SK-N-SH (cell line): ENCODE results near the gene ABLIM1. TPM values are rescaled to one million over a fixed set of nuclear protein-coding genes. Genes with fewer than 3 reads are reported as not detected.
A peak's percentile ranks its signal among the peaks of the same experiment; 100 is the strongest.

Source experiments
- CTCF ChIA-PET: fragments of 300-600, 350-600 bp; formaldehyde crosslinking; extraction: SDS; loops from one replicate; lab custom pipeline; 2021; lab: Yijun Ruan, JAX
- POLR2A ChIA-PET: fragments of 350-600 bp; sonication (Branson Sonifier 250); formaldehyde crosslinking; extraction: SDS; loops from one replicate; lab custom pipeline; 2020; ENCODE audit warnings: antibody characterized with exemption, inconsistent platforms; lab: Yijun Ruan, JAX
- DNase-seq: peaks from one replicate; pipeline ENCODE4 v3.0.0; 2012
- H2AFZ ChIP-seq: fragments of 200-600 bp; sonication (generic); 2 replicates; pipeline ENCODE4 v1.8.1; 2016; ENCODE audit warnings: antibody characterized with exemption, mild to moderate bottlenecking, low read depth
- H3F3A ChIP-seq: fragments of 200-600 bp; sonication (generic); replicated peaks from 2 replicates; pipeline ENCODE3; 2016; ENCODE audit warnings: antibody characterized with exemption, mild to moderate bottlenecking; ENCODE audit not compliant: insufficient read depth
- H3K27ac ChIP-seq, 2 experiments: fragments of 200-500 bp in 1 of 2; fragments of 200-600 bp in 1 of 2; sonication (Bioruptor generic) in 1 of 2; sonication (generic), shearing (Covaris generic) in 1 of 2; 2 replicates each; pipeline versions ENCODE4 v1.5.1 to v1.6.1; 2014 to 2016; ENCODE audit warnings: low read depth in 2 of 2, inconsistent platforms in 1 of 2, low read length in 1 of 2, mild to moderate bottlenecking in 1 of 2, mixed read lengths in 1 of 2
- H3K27me3 ChIP-seq: fragments of 200-600 bp; sonication (generic), shearing (Covaris generic); 2 replicates; pipeline ENCODE4 v1.6.1; 2016; ENCODE audit warnings: mixed run types; ENCODE audit not compliant: insufficient read depth
- H3K36me3 ChIP-seq, 2 experiments: fragments of 200-500 bp in 1 of 2; fragments of 200-600 bp in 1 of 2; sonication (Bioruptor generic) in 1 of 2; sonication (generic) in 1 of 2; replicated peaks in 1 of 2; 2 replicates each; pipeline versions ENCODE3 to v1.5.1; 2014 to 2016; ENCODE audit warnings: low read length in 1 of 2, mild to moderate bottlenecking in 1 of 2; ENCODE audit not compliant: insufficient read depth in 2 of 2, control insufficient read depth in 1 of 2
- H3K4me1 ChIP-seq, 2 experiments: fragments of 200-500 bp in 1 of 2; fragments of 200-600 bp in 1 of 2; sonication (Bioruptor generic) in 1 of 2; sonication (generic), shearing (Covaris generic) in 1 of 2; 2 replicates each; pipeline versions ENCODE4 v1.5.1 to v1.6.1; 2014 to 2016; ENCODE audit warnings: low read depth in 1 of 2, low read length in 1 of 2, mixed run types in 1 of 2; ENCODE audit not compliant: insufficient read depth in 2 of 2, control insufficient read depth in 1 of 2
- H3K4me2 ChIP-seq: fragments of 200-600 bp; sonication (generic), shearing (Covaris generic); 2 replicates; pipeline ENCODE4 v1.6.1; 2017; ENCODE audit warnings: mixed run types
- H3K4me3 ChIP-seq, 2 experiments: fragments of 200-500 bp in 1 of 2; fragments of 200-600 bp in 1 of 2; sonication (Bioruptor generic) in 1 of 2; sonication (generic), shearing (Covaris generic) in 1 of 2; 2 replicates each; pipeline versions ENCODE4 v1.5.1 to v1.8.1; 2014 to 2016; ENCODE audit warnings: low read depth in 2 of 2, inconsistent platforms in 1 of 2, low read length in 1 of 2, mild to moderate bottlenecking in 1 of 2, mixed read lengths in 1 of 2, moderate library complexity in 1 of 2
- H3K79me2 ChIP-seq: fragments of 200-600 bp; sonication (generic); 2 replicates; pipeline ENCODE4 v1.8.1; 2017; ENCODE audit warnings: mild to moderate bottlenecking; ENCODE audit not compliant: insufficient read depth
- H3K9ac ChIP-seq: fragments of 200-600 bp; sonication (generic); 2 replicates; pipeline ENCODE4 v1.6.1; 2017; ENCODE audit warnings: mixed run types
- H3K9me2 ChIP-seq: fragments of 200-600 bp; sonication (generic); 2 replicates; pipeline ENCODE4 v1.6.1; 2017; ENCODE audit warnings: mixed run types
- H3K9me3 ChIP-seq: fragments of 200-600 bp; sonication (generic); 2 replicates; pipeline ENCODE4 v1.6.1; 2017; ENCODE audit warnings: mixed run types, mild to moderate bottlenecking, moderate library complexity
- H4K20me1 ChIP-seq: fragments of 200-600 bp; sonication (generic); 2 replicates; pipeline ENCODE4 v1.6.1; 2017; ENCODE audit warnings: mild to moderate bottlenecking, mixed run types; ENCODE audit not compliant: insufficient read depth
- CHD2 ChIP-seq: fragments of 150-350 bp; IDR thresholded peaks from 2 replicates; pipeline ENCODE4 v1.6.1; 2018; ENCODE audit warnings: low read length; ENCODE audit not compliant: partially characterized antibody
- EP300 ChIP-seq, 2 experiments: IDR thresholded peaks; 2 replicates each; pipeline versions ENCODE4 v1.4.0 to v1.6.1; 2012; ENCODE audit warnings: borderline replicate concordance in 1 of 2, low read depth in 1 of 2, low read length in 1 of 2
- EZH2phosphoT487 ChIP-seq: fragments of 200-600 bp; sonication (generic); IDR thresholded peaks from 2 replicates; pipeline ENCODE4 v1.6.1; 2017; ENCODE audit warnings: low read depth, mixed run types, mild to moderate bottlenecking, antibody characterized with exemption, moderate library complexity, borderline replicate concordance
- FOSL2 ChIP-seq: IDR thresholded peaks from 2 replicates; pipeline ENCODE4 v1.4.0; 2012; ENCODE audit warnings: low read depth, mild to moderate bottlenecking, moderate library complexity, borderline replicate concordance
- FOXM1 ChIP-seq: IDR thresholded peaks from 2 replicates; pipeline ENCODE4 v1.4.0; 2012; ENCODE audit warnings: low read depth, mild to moderate bottlenecking
- GATA2 ChIP-seq: sonication (generic); formaldehyde crosslinking; IDR thresholded peaks from 2 replicates; pipeline ENCODE4 v1.5.0; 2020; ENCODE audit warnings: mild to moderate bottlenecking, missing genetic modification reagents
- MEF2A ChIP-seq: IDR thresholded peaks from 2 replicates; pipeline ENCODE4 v1.4.0; 2012; ENCODE audit warnings: low read depth, borderline replicate concordance
- MXI1 ChIP-seq: IDR thresholded peaks from 2 replicates; pipeline ENCODE4 v1.6.1; 2012; ENCODE audit warnings: mild to moderate bottlenecking, low read depth, low read length, improper control_type of control experiment
- POLR2AphosphoS5 ChIP-seq: IDR thresholded peaks from 2 replicates; pipeline ENCODE4 v1.6.1; 2012; ENCODE audit warnings: low read depth, low read length
- RAD21 ChIP-seq: IDR thresholded peaks from 2 replicates; pipeline ENCODE4 v1.6.1; 2012; ENCODE audit warnings: mild to moderate bottlenecking, low read length
- RCOR1 ChIP-seq: fragments of 150-350 bp; IDR thresholded peaks from 2 replicates; pipeline ENCODE4 v1.6.1; 2017; ENCODE audit warnings: antibody characterized with exemption, low read length
- RFX5 ChIP-seq: IDR thresholded peaks from 2 replicates; pipeline ENCODE4 v1.6.1; 2012; ENCODE audit warnings: mild to moderate bottlenecking, improper control_type of control experiment, low read length
- RXRA ChIP-seq: IDR thresholded peaks from 2 replicates; pipeline ENCODE4 v1.4.0; 2012; ENCODE audit warnings: low read depth, mild to moderate bottlenecking, borderline replicate concordance
- SIN3A ChIP-seq: IDR thresholded peaks from 2 replicates; pipeline ENCODE4 v1.6.1; 2012; ENCODE audit warnings: low read depth, mild to moderate bottlenecking, low read length, moderate library complexity, borderline replicate concordance
- TCF12 ChIP-seq: IDR thresholded peaks from 2 replicates; pipeline ENCODE4 v1.4.0; 2012
- TEAD4 ChIP-seq: IDR thresholded peaks from 2 replicates; pipeline ENCODE4 v1.4.0; 2012; ENCODE audit warnings: mild to moderate bottlenecking, borderline replicate concordance; ENCODE audit not compliant: insufficient read depth
- YY1 ChIP-seq: IDR thresholded peaks from 2 replicates; pipeline ENCODE4 v1.4.0; 2012; ENCODE audit warnings: low read depth, mild to moderate bottlenecking
- WGBS: methylation state at CpG from one replicate; pipeline ENCODE4 v1.1.6; 2017; ENCODE audit warnings: low lambda C conversion rate; 5-methylcytosine and 5-hydroxymethylcytosine counted together
- polyA plus RNA-seq, 3 experiments: library from polyadenylated mRNA; depleted of rRNA; stranded (reverse); fragments of >200 nt; gene quantifications; 2 replicates each; pipeline ENCODE4 v1.2.3, GENCODE V29; 2012
- TF ChIP-seq, protein P1 (sequence below): IDR thresholded peaks from 2 replicates; pipeline ENCODE4 v1.4.0; 2012; ENCODE audit warnings: low read depth, borderline replicate concordance
- TF ChIP-seq, protein P2 (sequence below): IDR thresholded peaks from 2 replicates; pipeline ENCODE4 v1.4.0; 2012; ENCODE audit warnings: low read depth
- TF ChIP-seq, protein P3 (sequence below): fragments of 150-350 bp; IDR thresholded peaks from 2 replicates; pipeline ENCODE4 v1.6.1; 2016; ENCODE audit warnings: mild to moderate bottlenecking, low read depth, low read length
- TF ChIP-seq, protein P4 (sequence below): fragments of 150-350 bp; IDR thresholded peaks from 2 replicates; pipeline ENCODE4 v1.6.1; 2017; ENCODE audit warnings: antibody characterized with exemption, low read length, low read depth, borderline replicate concordance
- TF ChIP-seq, protein P5 (sequence below): IDR thresholded peaks from 2 replicates; pipeline ENCODE4; 2012
- TF ChIP-seq, protein P6 (sequence below): IDR thresholded peaks from 2 replicates; pipeline ENCODE4 v1.6.1; 2012; ENCODE audit warnings: mild to moderate bottlenecking, low read depth, low read length, moderate library complexity
- TF ChIP-seq, protein P7 (sequence below): fragments of 200-600 bp; sonication (generic); IDR thresholded peaks from 2 replicates; pipeline ENCODE4 v1.6.1; 2017; ENCODE audit warnings: antibody characterized with exemption, mild to moderate bottlenecking, moderate library complexity

The ABLIM1 gene
- polyA plus RNA-seq, 1 of the 3 experiments (the other 2 are of a cell fraction): 16.1 TPM

DNA sequence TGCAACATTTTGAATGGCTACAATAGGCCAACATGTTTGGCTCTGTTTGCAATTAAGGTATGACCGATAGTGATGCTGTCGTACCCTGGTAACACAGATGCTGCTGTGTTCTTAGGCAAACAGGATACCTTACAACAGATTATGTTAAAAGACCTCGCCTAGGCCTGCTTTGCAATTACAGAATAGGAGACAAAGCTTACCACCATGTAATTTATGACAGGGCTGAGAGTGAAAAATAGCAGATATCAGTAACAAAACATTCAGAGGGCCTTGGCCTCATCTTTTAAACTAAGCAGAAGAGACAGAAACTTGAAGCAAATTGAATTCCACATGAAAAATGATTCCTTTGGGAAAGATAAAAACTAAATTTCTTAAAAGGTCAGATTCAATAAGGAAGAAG is 29.4 kb upstream of the ABLIM1 start:
- Histone ChIP-seq H3K27ac (peak overlapping the region; percentile 26 to 84; a peak in 3 of 4 replicates), H3K9me2 (no peaks in the 10 kb centered on the region), H3K4me1 (peaks cover 28 to 32% of the 10 kb centered on the region in 2 experiments; a peak in 3 of 4 replicates), H3K36me3 (no peaks in the 10 kb centered on the region), H3K4me3 (no peak overlapping the region), H3K79me2 (no peaks in the 10 kb centered on the region; the same call in 1 of the 2 replicates), H3F3A (peaks cover 40% of the 10 kb centered on the region), H2AFZ (no peak overlapping the region), H3K27me3 (no peaks in the 10 kb centered on the region), H3K9ac (no peak overlapping the region), H3K9me3 (no peaks in the 10 kb centered on the region), H4K20me1 (no peaks in the 10 kb centered on the region), H3K4me2 (no peak overlapping the region)
- CTCF ChIA-PET: interaction anchor here (1.2 to 1.8 kb wide), 4 partner anchors 16 to 383 kb away, joined by 3 to 7 read pairs (median 6); no protein-coding TSS in a partner anchor
- POLR2A ChIA-PET: no interaction called here
- peak; percentile 56 for DNase-seq
- whole genome bisulfite sequencing: 35% methylated on average over 3 of the region's 3 CpGs
- TF ChIP-seq GATA2 (peak; percentile 27; the same call in 1 of the 2 replicates), RXRA (0 out of 2 replicates have a peak, but pooled peaks have one; percentile 10), TEAD4 (0 out of 2 replicates have a peak, but pooled peaks have one; percentile 9), RFX5 (no peak), FOSL2 (no peak), SIN3A (no peak), EP300 (IDR thresholded peaks at IDR 0.05; ENCODE audit: borderline replicate concordance in 1 of 2, low read depth in 1 of 2, low read length in 1 of 2) (peak in 1 of 2 experiments; percentile 72; a peak in 2 of 4 replicates), CHD2 (peak; percentile 29), YY1 (no peak), RAD21 (no peak), TCF12 (peak; percentile 53; the same call in 1 of the 2 replicates), FOXM1 (0 out of 2 replicates have a peak, but pooled peaks have one; percentile 27), EZH2phosphoT487 (no peak), MXI1 (no peak), POLR2AphosphoS5 (no peak), MEF2A (no peak), RCOR1 (0 out of 2 replicates have a peak, but pooled peaks have one; percentile 23)
- TF ChIP-seq, protein P1, sequence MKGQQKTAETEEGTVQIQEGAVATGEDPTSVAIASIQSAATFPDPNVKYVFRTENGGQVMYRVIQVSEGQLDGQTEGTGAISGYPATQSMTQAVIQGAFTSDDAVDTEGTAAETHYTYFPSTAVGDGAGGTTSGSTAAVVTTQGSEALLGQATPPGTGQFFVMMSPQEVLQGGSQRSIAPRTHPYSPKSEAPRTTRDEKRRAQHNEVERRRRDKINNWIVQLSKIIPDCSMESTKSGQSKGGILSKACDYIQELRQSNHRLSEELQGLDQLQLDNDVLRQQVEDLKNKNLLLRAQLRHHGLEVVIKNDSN: no peak
- TF ChIP-seq, protein P2, sequence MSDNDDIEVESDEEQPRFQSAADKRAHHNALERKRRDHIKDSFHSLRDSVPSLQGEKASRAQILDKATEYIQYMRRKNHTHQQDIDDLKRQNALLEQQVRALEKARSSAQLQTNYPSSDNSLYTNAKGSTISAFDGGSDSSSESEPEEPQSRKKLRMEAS: no peak
- TF ChIP-seq, protein P3, sequence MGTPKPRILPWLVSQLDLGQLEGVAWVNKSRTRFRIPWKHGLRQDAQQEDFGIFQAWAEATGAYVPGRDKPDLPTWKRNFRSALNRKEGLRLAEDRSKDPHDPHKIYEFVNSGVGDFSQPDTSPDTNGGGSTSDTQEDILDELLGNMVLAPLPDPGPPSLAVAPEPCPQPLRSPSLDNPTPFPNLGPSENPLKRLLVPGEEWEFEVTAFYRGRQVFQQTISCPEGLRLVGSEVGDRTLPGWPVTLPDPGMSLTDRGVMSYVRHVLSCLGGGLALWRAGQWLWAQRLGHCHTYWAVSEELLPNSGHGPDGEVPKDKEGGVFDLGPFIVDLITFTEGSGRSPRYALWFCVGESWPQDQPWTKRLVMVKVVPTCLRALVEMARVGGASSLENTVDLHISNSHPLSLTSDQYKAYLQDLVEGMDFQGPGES: no peak
- TF ChIP-seq, protein P4, sequence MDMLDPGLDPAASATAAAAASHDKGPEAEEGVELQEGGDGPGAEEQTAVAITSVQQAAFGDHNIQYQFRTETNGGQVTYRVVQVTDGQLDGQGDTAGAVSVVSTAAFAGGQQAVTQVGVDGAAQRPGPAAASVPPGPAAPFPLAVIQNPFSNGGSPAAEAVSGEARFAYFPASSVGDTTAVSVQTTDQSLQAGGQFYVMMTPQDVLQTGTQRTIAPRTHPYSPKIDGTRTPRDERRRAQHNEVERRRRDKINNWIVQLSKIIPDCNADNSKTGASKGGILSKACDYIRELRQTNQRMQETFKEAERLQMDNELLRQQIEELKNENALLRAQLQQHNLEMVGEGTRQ: no peak
- TF ChIP-seq, protein P5, sequence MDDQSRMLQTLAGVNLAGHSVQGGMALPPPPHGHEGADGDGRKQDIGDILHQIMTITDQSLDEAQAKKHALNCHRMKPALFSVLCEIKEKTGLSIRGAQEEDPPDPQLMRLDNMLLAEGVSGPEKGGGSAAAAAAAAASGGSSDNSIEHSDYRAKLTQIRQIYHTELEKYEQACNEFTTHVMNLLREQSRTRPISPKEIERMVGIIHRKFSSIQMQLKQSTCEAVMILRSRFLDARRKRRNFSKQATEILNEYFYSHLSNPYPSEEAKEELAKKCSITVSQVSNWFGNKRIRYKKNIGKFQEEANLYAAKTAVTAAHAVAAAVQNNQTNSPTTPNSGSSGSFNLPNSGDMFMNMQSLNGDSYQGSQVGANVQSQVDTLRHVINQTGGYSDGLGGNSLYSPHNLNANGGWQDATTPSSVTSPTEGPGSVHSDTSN: peak; percentile 65
- TF ChIP-seq, protein P6, sequence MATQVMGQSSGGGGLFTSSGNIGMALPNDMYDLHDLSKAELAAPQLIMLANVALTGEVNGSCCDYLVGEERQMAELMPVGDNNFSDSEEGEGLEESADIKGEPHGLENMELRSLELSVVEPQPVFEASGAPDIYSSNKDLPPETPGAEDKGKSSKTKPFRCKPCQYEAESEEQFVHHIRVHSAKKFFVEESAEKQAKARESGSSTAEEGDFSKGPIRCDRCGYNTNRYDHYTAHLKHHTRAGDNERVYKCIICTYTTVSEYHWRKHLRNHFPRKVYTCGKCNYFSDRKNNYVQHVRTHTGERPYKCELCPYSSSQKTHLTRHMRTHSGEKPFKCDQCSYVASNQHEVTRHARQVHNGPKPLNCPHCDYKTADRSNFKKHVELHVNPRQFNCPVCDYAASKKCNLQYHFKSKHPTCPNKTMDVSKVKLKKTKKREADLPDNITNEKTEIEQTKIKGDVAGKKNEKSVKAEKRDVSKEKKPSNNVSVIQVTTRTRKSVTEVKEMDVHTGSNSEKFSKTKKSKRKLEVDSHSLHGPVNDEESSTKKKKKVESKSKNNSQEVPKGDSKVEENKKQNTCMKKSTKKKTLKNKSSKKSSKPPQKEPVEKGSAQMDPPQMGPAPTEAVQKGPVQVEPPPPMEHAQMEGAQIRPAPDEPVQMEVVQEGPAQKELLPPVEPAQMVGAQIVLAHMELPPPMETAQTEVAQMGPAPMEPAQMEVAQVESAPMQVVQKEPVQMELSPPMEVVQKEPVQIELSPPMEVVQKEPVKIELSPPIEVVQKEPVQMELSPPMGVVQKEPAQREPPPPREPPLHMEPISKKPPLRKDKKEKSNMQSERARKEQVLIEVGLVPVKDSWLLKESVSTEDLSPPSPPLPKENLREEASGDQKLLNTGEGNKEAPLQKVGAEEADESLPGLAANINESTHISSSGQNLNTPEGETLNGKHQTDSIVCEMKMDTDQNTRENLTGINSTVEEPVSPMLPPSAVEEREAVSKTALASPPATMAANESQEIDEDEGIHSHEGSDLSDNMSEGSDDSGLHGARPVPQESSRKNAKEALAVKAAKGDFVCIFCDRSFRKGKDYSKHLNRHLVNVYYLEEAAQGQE: no peak
- TF ChIP-seq, protein P7, sequence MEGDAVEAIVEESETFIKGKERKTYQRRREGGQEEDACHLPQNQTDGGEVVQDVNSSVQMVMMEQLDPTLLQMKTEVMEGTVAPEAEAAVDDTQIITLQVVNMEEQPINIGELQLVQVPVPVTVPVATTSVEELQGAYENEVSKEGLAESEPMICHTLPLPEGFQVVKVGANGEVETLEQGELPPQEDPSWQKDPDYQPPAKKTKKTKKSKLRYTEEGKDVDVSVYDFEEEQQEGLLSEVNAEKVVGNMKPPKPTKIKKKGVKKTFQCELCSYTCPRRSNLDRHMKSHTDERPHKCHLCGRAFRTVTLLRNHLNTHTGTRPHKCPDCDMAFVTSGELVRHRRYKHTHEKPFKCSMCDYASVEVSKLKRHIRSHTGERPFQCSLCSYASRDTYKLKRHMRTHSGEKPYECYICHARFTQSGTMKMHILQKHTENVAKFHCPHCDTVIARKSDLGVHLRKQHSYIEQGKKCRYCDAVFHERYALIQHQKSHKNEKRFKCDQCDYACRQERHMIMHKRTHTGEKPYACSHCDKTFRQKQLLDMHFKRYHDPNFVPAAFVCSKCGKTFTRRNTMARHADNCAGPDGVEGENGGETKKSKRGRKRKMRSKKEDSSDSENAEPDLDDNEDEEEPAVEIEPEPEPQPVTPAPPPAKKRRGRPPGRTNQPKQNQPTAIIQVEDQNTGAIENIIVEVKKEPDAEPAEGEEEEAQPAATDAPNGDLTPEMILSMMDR: no peak
